CD4-positive, CD25-positive, alpha-beta regulatory T cell (primary cell): ENCODE results near the gene PRELP. TPM values are rescaled to one million over a fixed set of nuclear protein-coding genes. Genes with fewer than 3 reads are reported as not detected.

Experiments
- ATAC-seq, 2 donors: fragments of 150-1000 bp; cut with Tn5 transposase; one replicate each; pipeline ENCODE4 v1.10.0; 2021; ENCODE audit warnings: low read depth in 2 of 2, moderate number of reproducible peaks in 2 of 2, moderate library complexity in 1 of 2
- DNase-seq, 3 donors: peaks; one replicate each; pipeline versions ENCODE4 v3.0.0 to v3.0.0-alpha.2; 2012 to 2022; ENCODE audit warnings: mixed read lengths in 1 of 3
- H3K27ac ChIP-seq: one replicate; pipeline ENCODE4 v1.7.0; 2013; ENCODE audit warnings: mild to moderate bottlenecking, low read length; ENCODE audit not compliant: insufficient read depth, poor library complexity, severe bottlenecking
- H3K27me3 ChIP-seq: one replicate; pipeline ENCODE4 v1.7.0; 2013; ENCODE audit warnings: low read length; ENCODE audit not compliant: control insufficient read depth, insufficient read depth
- H3K36me3 ChIP-seq: one replicate; pipeline ENCODE4 v1.7.0; 2013; ENCODE audit warnings: mild to moderate bottlenecking, low read length, moderate library complexity; ENCODE audit not compliant: control insufficient read depth, insufficient read depth
- H3K4me1 ChIP-seq: 2 replicates; pipeline ENCODE4 v1.7.0; 2013; ENCODE audit warnings: mild to moderate bottlenecking, low read length; ENCODE audit not compliant: insufficient read depth, control insufficient read depth, poor library complexity, severe bottlenecking
- H3K4me3 ChIP-seq: one replicate; pipeline ENCODE4 v1.7.0; 2013; ENCODE audit warnings: low read depth, mild to moderate bottlenecking, low read length, moderate library complexity
- H3K9me3 ChIP-seq, 2 experiments: 1 replicate in 1 of 2; 2 replicates in 1 of 2; pipeline ENCODE4 v1.7.0; 2013; ENCODE audit warnings: low read length in 2 of 2, mild to moderate bottlenecking in 1 of 2, moderate library complexity in 1 of 2; ENCODE audit not compliant: control insufficient read depth in 2 of 2
- H3K27ac Mint-ChIP-seq, 3 donors: one replicate each; pipeline ENCODE4 v1.8.0; 2020 to 2022; ENCODE audit warnings: mild to moderate bottlenecking in 3 of 3, mixed read lengths in 3 of 3, moderate library complexity in 2 of 3
- H3K27me3 Mint-ChIP-seq: one replicate; pipeline ENCODE4 v1.8.0; 2022; ENCODE audit warnings: mild to moderate bottlenecking, mixed read lengths
- H3K36me3 Mint-ChIP-seq: one replicate; pipeline ENCODE4 v1.8.0; 2020; ENCODE audit warnings: mixed read lengths
- H3K4me1 Mint-ChIP-seq, 4 donors: one replicate each; pipeline ENCODE4 v1.8.0; 2020 to 2022; ENCODE audit warnings: mixed read lengths in 4 of 4, mild to moderate bottlenecking in 1 of 4
- H3K4me3 Mint-ChIP-seq, 4 donors: one replicate each; pipeline ENCODE4 v1.8.0; 2020 to 2022; ENCODE audit warnings: mild to moderate bottlenecking in 4 of 4, mixed read lengths in 4 of 4, moderate library complexity in 3 of 4
- H3K9me3 Mint-ChIP-seq, 7 donors: one replicate each; pipeline ENCODE4 v1.8.0; 2020 to 2022; ENCODE audit warnings: mixed read lengths in 7 of 7, mild to moderate bottlenecking in 3 of 7, moderate library complexity in 2 of 7
- polyA plus RNA-seq, 4 donors: library from polyadenylated mRNA; unstranded; fragments of 300-500 nt; fragmentation: Illumina TruSeq; gene quantifications; one replicate each; pipeline ENCODE4 v1.2.3, GENCODE V29; 2021
- total RNA-seq: library from RNA; stranded (reverse); gene quantifications from one replicate; pipeline ENCODE4 v1.2.3, GENCODE V29; 2022

The PRELP gene
- total and polyA plus RNA-seq, 5 donors from 2014 or later, result not detected

GRCh38 chr1:203455706-203456105 is 19.9 kb upstream of the PRELP start:
- H3K4me3 ChIP-seq, result no peak overlapping the region
- no peaks in the 10 kb centered on the region for H3K9me3 ChIP-seq
- no peak overlapping the region for H3K27ac ChIP-seq
- no peak for ATAC-seq
- Mint-ChIP-seq H3K36me3 (no peaks in the 10 kb centered on the region), H3K27me3 (peaks cover 32% of the 10 kb centered on the region), H3K9me3 (peaks cover 0 to 2% (median 0%) of the 10 kb centered on the region in 7 donors), H3K4me3 (no peak overlapping the region), H3K4me1 (no peaks in the 10 kb centered on the region), H3K27ac (no peak overlapping the region)
- H3K4me1 ChIP-seq, result no peaks in the 10 kb centered on the region
- no peaks in the 10 kb centered on the region for H3K36me3 ChIP-seq
- DNase-seq, result no peak
- peaks cover 11% of the 10 kb centered on the region for H3K27me3 ChIP-seq

GRCh38 chr1:203456577-203456976 is 19.0 kb upstream of the PRELP start:
- Mint-ChIP-seq H3K27ac (no peak overlapping the region), H3K4me3 (no peak overlapping the region)
- no peak for ATAC-seq

GRCh38 chr1:203458078-203458477 is 17.5 kb upstream of the PRELP start:
- no peak for ATAC-seq
- H3K4me3 ChIP-seq, result no peak overlapping the region
- H3K27me3 Mint-ChIP-seq, result peaks cover 46% of the 10 kb centered on the region
- H3K4me1 Mint-ChIP-seq, result peaks cover 0 to 2% (median 0%) of the 10 kb centered on the region in 4 donors
- H3K27ac ChIP-seq, result no peak overlapping the region
- no peaks in the 10 kb centered on the region for H3K9me3 ChIP-seq
- H3K36me3 Mint-ChIP-seq, result no peaks in the 10 kb centered on the region
- no peak overlapping the region for H3K27ac Mint-ChIP-seq
- peaks cover 0 to 2% (median 0%) of the 10 kb centered on the region in 7 donors for H3K9me3 Mint-ChIP-seq
- no peaks in the 10 kb centered on the region for H3K36me3 ChIP-seq
- H3K4me3 Mint-ChIP-seq, result no peak overlapping the region
- no peaks in the 10 kb centered on the region for H3K4me1 ChIP-seq
- H3K27me3 ChIP-seq, result peaks cover 6% of the 10 kb centered on the region
- no peak for DNase-seq

More at GRCh38 chr1:203456577-203456976, 19.0 kb upstream of the PRELP start:
- Mint-ChIP-seq H3K36me3 (no peaks in the 10 kb centered on the region), H3K9me3 (peaks cover 0 to 2% (median 0%) of the 10 kb centered on the region in 7 donors), H3K4me1 (no peaks in the 10 kb centered on the region), H3K27me3 (peaks cover 39% of the 10 kb centered on the region)
- peaks cover 10% of the 10 kb centered on the region for H3K27me3 ChIP-seq
- H3K4me1 ChIP-seq, result no peaks in the 10 kb centered on the region
- no peaks in the 10 kb centered on the region for H3K36me3 ChIP-seq
- no peaks in the 10 kb centered on the region for H3K9me3 ChIP-seq
- no peak overlapping the region for H3K27ac ChIP-seq
- no peak for DNase-seq
- no peak overlapping the region for H3K4me3 ChIP-seq

- H3K9me3 ChIP-seq, result no peaks in the 10 kb centered on the region
- DNase-seq, result no peak
- no peak overlapping the region for H3K27ac ChIP-seq
- Mint-ChIP-seq H3K9me3 (peaks cover 0 to 3% (median 0%) of the 10 kb centered on the region in 7 donors), H3K4me3 (no peak overlapping the region), H3K4me1 (peaks cover 0 to 2% (median 0%) of the 10 kb centered on the region in 4 donors), H3K36me3 (no peaks in the 10 kb centered on the region), H3K27me3 (peaks cover 50% of the 10 kb centered on the region), H3K27ac (no peak overlapping the region)
- H3K4me3 ChIP-seq, result no peak overlapping the region
- ATAC-seq, result no peak
- H3K27me3 ChIP-seq, result peaks cover 11% of the 10 kb centered on the region
- H3K36me3 ChIP-seq, result no peaks in the 10 kb centered on the region
- H3K4me1 ChIP-seq, result no peaks in the 10 kb centered on the region
These were observed 15.9 kb upstream of the PRELP start for GRCh38 chr1:203459671-203460201.

- Histone ChIP-seq H3K36me3 (no peaks in the 10 kb centered on the region), H3K9me3 (no peaks in the 10 kb centered on the region), H3K27ac (no peak overlapping the region), H3K27me3 (peaks cover 12% of the 10 kb centered on the region), H3K4me1 (no peaks in the 10 kb centered on the region), H3K4me3 (no peak overlapping the region)
- no peaks in the 10 kb centered on the region for H3K36me3 Mint-ChIP-seq
- peaks cover 0 to 2% (median 0%) of the 10 kb centered on the region in 4 donors for H3K4me1 Mint-ChIP-seq
- H3K4me3 Mint-ChIP-seq, result no peak overlapping the region
- DNase-seq (no peak), ATAC-seq (no peak)
- peaks cover 56% of the 10 kb centered on the region for H3K27me3 Mint-ChIP-seq
- H3K9me3 Mint-ChIP-seq, result peaks cover 0 to 2% (median 0%) of the 10 kb centered on the region in 7 donors
- peak overlapping the region in 1 of 3 donors; percentile 48 for H3K27ac Mint-ChIP-seq
These were observed 13.9 kb upstream of the PRELP start for GRCh38 chr1:203461717-203462116.

GRCh38 chr1:203462143-203462542 is 13.5 kb upstream of the PRELP start:
- H3K9me3 ChIP-seq, result no peaks in the 10 kb centered on the region
- no peak for ATAC-seq
- H3K27me3 ChIP-seq, result peaks cover 12% of the 10 kb centered on the region
- Mint-ChIP-seq H3K27me3 (peaks cover 54% of the 10 kb centered on the region), H3K4me1 (peaks cover 0 to 2% (median 0%) of the 10 kb centered on the region in 4 donors), H3K27ac (no peak overlapping the region), H3K9me3 (peaks cover 0 to 2% (median 0%) of the 10 kb centered on the region in 7 donors), H3K36me3 (no peaks in the 10 kb centered on the region), H3K4me3 (no peak overlapping the region)
- no peak for DNase-seq
- H3K36me3 ChIP-seq, result no peaks in the 10 kb centered on the region
- H3K27ac ChIP-seq, result no peak overlapping the region
- no peak overlapping the region for H3K4me3 ChIP-seq
- no peaks in the 10 kb centered on the region for H3K4me1 ChIP-seq

GRCh38 chr1:203462878-203463277 is 12.7 kb upstream of the PRELP start:
- no peaks in the 10 kb centered on the region for H3K36me3 Mint-ChIP-seq
- peaks cover 54% of the 10 kb centered on the region for H3K27me3 Mint-ChIP-seq
- peaks cover 0 to 3% (median 0%) of the 10 kb centered on the region in 7 donors for H3K9me3 Mint-ChIP-seq
- no peaks in the 10 kb centered on the region for H3K36me3 ChIP-seq
- H3K27ac Mint-ChIP-seq, result no peak overlapping the region
- H3K27me3 ChIP-seq, result peaks cover 12% of the 10 kb centered on the region
- H3K4me3 ChIP-seq, result no peak overlapping the region
- no peak overlapping the region for H3K4me3 Mint-ChIP-seq
- H3K4me1 Mint-ChIP-seq, result peaks cover 0 to 2% (median 0%) of the 10 kb centered on the region in 4 donors
- no peak for DNase-seq
- no peak for ATAC-seq
- H3K4me1 ChIP-seq, result no peaks in the 10 kb centered on the region
- no peaks in the 10 kb centered on the region for H3K9me3 ChIP-seq
- no peak overlapping the region for H3K27ac ChIP-seq

GRCh38 chr1:203463469-203464062 is 12.0 kb upstream of the PRELP start:
- Mint-ChIP-seq H3K9me3 (peaks cover 0 to 3% (median 0%) of the 10 kb centered on the region in 7 donors), H3K36me3 (no peaks in the 10 kb centered on the region), H3K27ac (no peak overlapping the region), H3K4me1 (peaks cover 0 to 2% (median 0%) of the 10 kb centered on the region in 4 donors), H3K27me3 (peaks cover 56% of the 10 kb centered on the region), H3K4me3 (no peak overlapping the region)
- no peak overlapping the region for H3K4me3 ChIP-seq
- no peak overlapping the region for H3K27ac ChIP-seq
- H3K27me3 ChIP-seq, result peaks cover 11% of the 10 kb centered on the region
- ATAC-seq, result no peak
- no peaks in the 10 kb centered on the region for H3K36me3 ChIP-seq
- no peaks in the 10 kb centered on the region for H3K4me1 ChIP-seq
- H3K9me3 ChIP-seq, result no peaks in the 10 kb centered on the region
- no peak for DNase-seq
